Activated CD4-positive, alpha-beta T cell treated with anti-CD3 and anti-CD28 coated beads for 48 hours (primary cell): Measurements from ENCODE around the gene ACYP2.
"Not testable (repeated sequence)": the region's sequence is repeated elsewhere in the genome, so short reads cannot be mapped to it uniquely, and the experiment has no call there.

Experiments used
- DNase-seq: peaks from one replicate; pipeline ENCODE4 v3.0.0-alpha.2; 2020

ACYP2 gene

GRCh38 chr2:54279385-54279784 is 164.0 kb downstream of the ACYP2 start:
- no peak for DNase-seq

GRCh38 chr2:54284826-54285225 is 169.4 kb downstream of the ACYP2 start:
- DNase-seq = no peak

GRCh38 chr2:54285451-54285850 is 170.0 kb downstream of the ACYP2 start:
- DNase-seq = no peak

DNA sequence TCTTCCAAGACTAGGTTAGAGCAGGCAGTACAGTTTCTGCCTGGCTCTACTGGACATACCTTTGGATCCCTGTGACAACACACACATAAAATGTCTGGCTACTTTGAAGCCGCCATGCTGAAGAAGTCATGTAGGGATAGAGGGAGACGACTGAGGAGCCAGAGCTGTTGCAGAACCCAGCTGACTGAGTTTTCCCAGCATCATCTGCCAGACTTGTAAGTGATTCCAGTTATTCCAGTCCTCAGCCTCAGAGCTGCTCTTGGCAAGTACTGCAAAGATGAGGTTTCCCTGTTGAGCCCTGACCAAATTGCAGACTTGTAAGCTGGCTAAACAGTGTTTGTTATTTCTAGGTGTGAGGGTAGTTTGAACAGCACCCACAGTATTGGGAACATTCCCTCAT is 172.1 kb downstream of the ACYP2 start:
- no peak for DNase-seq

GRCh38 chr2:54289917-54290316 is 174.5 kb downstream of the ACYP2 start:
- DNase-seq = no peak

DNA sequence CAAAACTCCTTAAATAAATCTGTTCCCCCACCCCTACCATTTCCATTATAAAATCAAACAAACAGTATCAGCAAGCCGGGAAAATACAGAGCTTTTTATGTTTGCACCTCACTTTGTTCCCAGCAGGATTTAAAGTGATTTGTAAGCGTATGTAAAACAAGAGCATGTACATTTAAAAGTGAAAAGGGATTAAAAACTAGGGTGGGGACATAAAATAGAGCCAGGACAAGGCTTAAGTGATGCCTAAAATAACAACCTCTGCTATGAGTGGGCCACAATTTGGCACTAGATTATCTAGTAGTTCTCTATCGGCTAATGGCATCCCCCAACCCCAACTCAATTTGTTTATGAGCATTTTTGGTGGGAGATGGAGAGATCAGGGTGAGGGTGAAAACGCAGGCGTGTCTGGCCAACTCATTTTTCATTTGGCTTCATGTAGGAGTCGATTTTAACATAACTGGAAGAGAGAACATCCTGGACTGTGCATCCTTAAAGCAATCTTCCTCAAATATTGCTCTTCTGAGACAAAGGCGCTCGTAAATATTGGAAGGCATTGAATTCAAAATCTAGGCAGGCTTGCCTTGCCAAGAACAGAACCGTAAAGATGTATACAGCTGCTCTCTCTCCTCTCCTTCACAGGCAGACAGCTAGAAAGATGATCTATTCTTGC is 175.1 kb downstream of the ACYP2 start:
- DNase-seq = no peak

GRCh38 chr2:54294665-54295064 is 179.2 kb downstream of the ACYP2 start:
- DNase-seq = not testable (repeated sequence)

- no peak for DNase-seq
These were observed 180.5 kb downstream of the ACYP2 start for GRCh38 chr2:54295911-54296310.

- no peak for DNase-seq
These were observed 183.1 kb downstream of the ACYP2 start for GRCh38 chr2:54298514-54298913.

- DNase-seq = no peak
These were observed 188.2 kb downstream of the ACYP2 start for GRCh38 chr2:54303631-54304030.

- no peak for DNase-seq
These were observed 191.1 kb downstream of the ACYP2 start for GRCh38 chr2:54306556-54306955.

GRCh38 chr2:54308186-54308585 is 192.8 kb downstream of the ACYP2 start:
- no peak for DNase-seq

GRCh38 chr2:54308782-54309181 is 193.4 kb downstream of the ACYP2 start:
- no peak for DNase-seq

GRCh38 chr2:54310311-54310710 is 194.9 kb downstream of the ACYP2 start:
- no peak for DNase-seq

- DNase-seq = no peak
These were observed 195.5 kb downstream of the ACYP2 start for GRCh38 chr2:54310961-54311360.

DNA sequence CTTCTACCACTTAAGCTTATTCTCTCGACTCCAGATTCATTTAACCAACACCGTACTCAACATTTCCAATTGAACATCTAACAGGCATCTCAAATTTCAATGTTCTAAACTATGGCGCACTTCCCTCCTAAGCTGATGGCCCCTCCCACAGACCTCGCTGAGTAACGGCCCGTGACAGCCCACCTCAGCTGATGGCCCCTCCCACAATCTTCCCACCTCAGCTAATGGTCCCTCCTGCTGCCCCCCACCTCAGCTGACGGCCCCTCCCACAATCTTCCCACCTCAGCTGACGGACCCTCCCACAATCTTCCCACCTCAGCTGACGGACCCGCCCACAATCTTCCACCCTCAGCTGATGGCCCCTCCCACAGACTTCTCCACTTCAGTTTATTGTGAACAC is 197.7 kb downstream of the ACYP2 start:
- no peak for DNase-seq

- DNase-seq = no peak
These were observed 202.6 kb downstream of the ACYP2 start for GRCh38 chr2:54317973-54318372.

- no peak for DNase-seq
These were observed 203.4 kb downstream of the ACYP2 start for GRCh38 chr2:54318821-54319220.

DNA sequence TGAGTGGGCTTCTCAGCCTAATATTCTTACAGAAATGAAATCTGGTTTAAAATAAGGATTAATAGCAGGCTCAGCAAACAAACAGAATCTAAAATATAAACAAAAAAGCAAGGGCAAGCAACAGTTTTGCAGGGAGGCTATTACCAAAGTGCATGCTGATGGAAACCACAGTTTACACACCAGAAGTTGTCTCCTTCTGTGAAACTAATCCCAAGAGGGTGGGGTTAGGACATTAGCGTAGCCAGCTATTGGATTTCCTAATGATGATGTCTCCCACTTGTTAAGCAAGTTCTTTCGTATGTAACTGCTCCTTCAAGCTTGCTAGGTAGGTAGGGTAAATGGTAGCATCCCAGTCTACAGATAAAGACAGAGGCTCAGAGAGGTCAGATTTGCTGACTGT is 205.6 kb downstream of the ACYP2 start:
- no peak for DNase-seq

DNA sequence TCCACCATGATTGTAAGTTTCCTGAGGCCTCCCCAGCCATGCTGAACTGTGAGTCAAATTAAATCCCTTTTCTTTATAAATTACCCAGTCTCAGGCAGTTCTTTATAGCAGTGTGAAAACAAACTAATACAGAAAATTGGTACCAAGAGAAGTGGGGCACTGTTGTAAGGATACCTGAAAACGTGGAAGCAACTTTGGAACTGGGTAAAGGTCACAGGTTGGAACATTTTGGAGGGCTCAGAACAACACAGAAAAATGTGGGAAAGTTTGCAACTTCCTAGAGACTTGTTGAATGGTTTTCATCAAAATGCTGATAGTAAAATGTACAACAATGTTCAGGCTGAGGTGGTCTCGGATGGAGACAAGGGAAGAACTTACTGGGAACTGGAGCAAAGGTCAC is 209.1 kb downstream of the ACYP2 start:
- DNase-seq = not testable (repeated sequence)

GRCh38 chr2:54325148-54325547 is 209.7 kb downstream of the ACYP2 start:
- DNase-seq = no peak

DNA sequence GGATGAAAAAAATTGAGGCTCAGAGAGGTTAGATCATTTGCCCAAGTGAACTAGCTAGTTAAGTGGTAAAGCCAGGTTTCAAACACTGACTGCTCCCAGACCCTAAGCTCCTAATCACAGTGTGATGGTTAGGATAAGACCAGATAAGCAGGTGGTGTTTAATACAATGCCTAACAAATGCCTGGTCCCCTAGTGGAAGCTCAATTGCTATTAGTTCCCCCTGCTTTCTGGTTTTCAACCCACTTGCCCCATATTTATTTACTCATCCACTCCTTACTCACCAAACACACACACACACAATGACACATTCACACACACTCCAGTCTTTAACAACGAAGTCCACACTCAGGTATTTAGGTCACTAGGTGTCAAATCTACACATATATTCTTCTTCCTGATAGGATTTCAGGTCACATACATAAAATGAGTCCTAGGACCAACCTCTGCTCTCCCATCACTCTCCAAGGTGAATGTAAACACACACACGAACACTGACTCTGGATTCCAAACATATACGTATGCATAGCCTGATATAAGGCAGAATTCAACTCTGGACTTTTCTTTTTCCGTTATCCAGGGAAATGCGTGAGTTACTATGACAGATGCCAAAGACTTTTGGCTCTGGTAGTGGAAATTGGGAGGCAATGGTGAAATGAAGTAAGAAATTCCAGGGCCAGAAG is 214.2 kb downstream of the ACYP2 start:
- DNase-seq = no peak

DNA sequence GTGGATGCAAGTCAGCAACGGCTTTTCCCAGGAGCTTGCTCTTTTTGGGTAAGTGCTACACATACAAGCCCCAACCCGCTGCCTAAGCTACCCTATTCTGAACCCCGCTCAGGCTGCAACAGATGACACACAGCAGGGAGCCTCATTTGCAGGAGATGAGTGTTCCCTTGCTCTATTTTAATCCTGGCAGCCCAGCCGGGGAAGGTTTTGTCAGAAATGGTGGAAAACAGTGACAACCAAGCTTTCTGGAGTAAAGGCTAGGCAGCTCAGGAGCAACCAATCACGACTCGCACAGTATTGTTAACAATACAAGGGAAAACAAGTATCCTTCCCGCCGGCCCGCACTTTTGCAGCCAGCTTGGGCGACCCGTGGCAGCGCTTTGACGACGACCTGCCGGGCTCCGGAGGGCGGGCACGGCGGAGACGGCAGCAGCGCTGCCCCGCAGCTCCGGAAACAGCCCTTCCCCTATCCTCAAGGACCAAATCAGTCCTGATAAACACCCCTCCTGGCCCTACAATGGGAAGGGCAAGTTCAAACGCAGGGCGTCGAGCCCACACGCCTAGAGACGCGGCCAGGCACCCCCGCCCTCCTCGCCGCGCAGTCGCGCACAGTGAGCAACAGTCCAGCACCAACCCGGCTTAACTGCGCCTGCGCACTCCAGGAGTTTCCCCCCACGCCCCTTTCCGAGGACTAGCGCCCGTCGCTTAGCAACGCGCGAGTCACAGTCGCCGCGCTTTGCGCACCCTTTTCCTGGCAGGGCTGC is 214.9 kb downstream of the ACYP2 start:
- peak; percentile 93 for DNase-seq
